HG02943 (cell line): Measurements from ENCODE around the gene DNAH14.

Experiments
- ATAC-seq: cut with Tn5 transposase; IDR thresholded peaks from one replicate; pipeline ENCODE4 v1.9.1; 2021; ENCODE audit warnings: mild to moderate bottlenecking, low read depth, moderate library complexity; ENCODE audit not compliant: unreplicated experiment

DNAH14 gene

GRCh38 chr1:225441314-225442122 is 512.0 kb downstream of the DNAH14 start:
- peak; percentile 43 for ATAC-seq

- no peak for ATAC-seq
These were observed 512.6 kb downstream of the DNAH14 start for GRCh38 chr1:225442123-225442505.

- no peak for ATAC-seq
These were observed 516.4 kb downstream of the DNAH14 start for GRCh38 chr1:225445639-225446594.

- ATAC-seq = no peak
These were observed 517.1 kb downstream of the DNAH14 start for GRCh38 chr1:225446595-225446960.

GRCh38 chr1:225446981-225447615 is 517.6 kb downstream of the DNAH14 start:
- ATAC-seq = no peak

GRCh38 chr1:225447650-225448089 is 518.2 kb downstream of the DNAH14 start:
- no peak for ATAC-seq

GRCh38 chr1:225448146-225448805 is 518.8 kb downstream of the DNAH14 start:
- ATAC-seq = no peak
